Measurements from ENCODE around the gene FUT1.

GRCh38 chr19:48739404-48740163, 12.9 kb downstream of the FUT1 start:
- TF ChIP-seq EZH2 (IDR thresholded peaks at IDR 0.05; ENCODE audit: low read length): no peak
- TF ChIP-seq CTCF (optimal IDR thresholded peaks at IDR 0.05 in 1 of 3, IDR thresholded peaks at IDR 0.05 in 1 of 3, conservative IDR thresholded peaks at IDR 0.05 in 1 of 3; ENCODE audit: extremely low read depth in 1 of 3, insufficient read depth in 2 of 3, low read length in 3 of 3): no peak
